Astrocyte (in vitro differentiated cells and primary cell): Measurements from ENCODE around the gene TPRG1.

Experiments used
- CTCF ChIP-seq: IDR thresholded peaks from 2 replicates; pipeline ENCODE4 v1.5.1; 2011; ENCODE audit warnings: low read depth, mild to moderate bottlenecking, inconsistent platforms, low read length, moderate library complexity; ENCODE audit not compliant: insufficient read depth
- EZH2 ChIP-seq: IDR thresholded peaks from 2 replicates; pipeline ENCODE4 v1.6.1; 2012; ENCODE audit warnings: mild to moderate bottlenecking, low read length, inconsistent platforms; ENCODE audit not compliant: insufficient read depth

DNA sequence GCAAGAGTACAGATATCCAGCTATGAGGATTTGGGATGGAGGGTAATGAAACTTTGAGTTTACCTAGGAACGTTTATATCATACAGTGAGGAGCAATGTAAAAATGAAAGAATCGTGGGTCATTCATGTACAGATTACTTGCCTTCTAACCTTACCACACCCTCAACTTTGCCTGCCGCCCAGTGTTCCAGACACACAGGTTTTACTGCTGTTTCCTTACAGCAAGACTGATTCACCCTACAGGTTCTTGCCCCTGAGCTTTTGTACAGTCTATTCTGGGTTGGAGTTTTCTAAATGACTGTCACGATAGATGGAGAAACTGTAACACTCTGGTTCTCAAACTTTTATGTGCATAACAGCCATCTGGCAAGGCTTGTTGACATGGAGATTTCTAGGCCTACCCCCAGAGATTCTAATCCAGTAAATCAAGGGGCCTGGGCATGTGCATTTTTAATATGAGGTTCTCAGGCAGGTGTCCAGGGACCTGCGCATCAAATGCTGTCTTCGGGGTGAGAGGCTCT is 6.6 kb upstream of the TPRG1 start:
- TF ChIP-seq CTCF (no peak), EZH2 (no peak)
